ENCODE measurements around the gene TCERG1. TPM values are rescaled to one million over a fixed set of nuclear protein-coding genes. Genes with fewer than 3 reads are reported as not detected.

The TCERG1 gene
- total RNA-seq, 1 experiment from 2014 or later = 75.9 TPM

DNA sequence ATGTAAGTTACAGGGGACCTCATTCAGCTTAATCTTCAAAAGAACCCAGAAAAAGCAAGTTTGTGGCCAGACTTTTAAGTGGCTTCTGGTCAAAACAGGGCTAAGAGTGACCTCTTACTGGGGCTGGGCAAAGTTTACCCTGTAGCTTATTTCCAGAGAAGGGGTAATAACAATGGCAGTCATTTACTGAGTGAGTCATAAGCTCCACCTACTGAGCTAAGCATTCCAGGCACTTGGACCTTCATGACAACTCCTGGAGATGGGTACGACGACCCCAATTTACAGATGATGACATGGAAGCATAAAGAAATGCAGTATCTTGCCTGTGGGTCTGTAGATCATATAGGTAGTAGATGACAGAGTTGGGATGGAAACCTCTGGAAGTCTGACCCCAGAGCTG, 73.6 kb downstream of the TCERG1 start:
- DNase-seq = no peak
- intact Hi-C loops (cut with micrococcal nuclease; ENCODE audit: unreplicated experiment) = no loop called here
- POLR2A ChIA-PET (ENCODE audit: unreplicated experiment) = no interaction called here

DNA sequence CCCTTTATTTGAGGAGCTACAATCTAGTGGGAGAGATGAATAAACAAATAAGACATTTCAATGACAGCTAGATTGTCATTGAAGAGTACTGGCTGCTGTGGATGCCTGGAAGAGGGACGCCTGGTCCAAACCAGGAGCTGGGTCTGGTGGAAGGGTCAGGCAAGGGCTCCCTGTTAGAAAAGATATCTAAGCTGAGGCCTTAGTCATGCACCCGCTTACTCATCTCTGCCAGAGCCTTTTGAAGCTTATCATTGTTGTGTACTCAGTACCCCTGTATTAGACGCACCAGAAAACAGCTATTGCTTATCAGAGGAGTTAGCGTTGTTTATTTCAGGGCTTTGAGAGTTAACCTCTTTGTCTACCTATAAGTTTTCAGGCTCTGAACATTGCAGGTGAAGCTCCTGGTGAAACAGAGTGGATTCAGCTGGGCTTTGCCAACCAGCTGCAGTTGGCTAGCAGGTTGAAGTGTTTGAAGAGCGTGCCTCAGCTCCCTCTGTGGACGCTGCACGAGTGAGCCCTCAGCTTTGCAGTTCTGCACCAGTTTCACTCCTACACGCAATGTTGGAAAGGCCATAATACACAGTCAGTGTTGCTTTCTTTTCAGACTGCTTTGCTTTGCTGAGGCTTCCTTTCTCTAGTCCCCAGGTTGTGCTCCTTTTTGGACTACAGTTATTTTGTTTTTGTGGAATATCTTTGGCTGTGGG, 74.4 kb downstream of the TCERG1 start:
- no peaks in the 10 kb centered on the region for H3K9me2 ChIP-seq (ENCODE audit: insufficient read depth)
- intact Hi-C loops (cut with micrococcal nuclease; ENCODE audit: unreplicated experiment) = no loop called here
- H3K27ac ChIP-seq = no peak overlapping the region
- no peaks in the 10 kb centered on the region for H3F3A ChIP-seq (ENCODE audit: insufficient read depth, low read depth)
- H4K20me1 ChIP-seq (ENCODE audit: insufficient read depth) = peaks cover 3% of the 10 kb centered on the region; the same call in 1 of the 2 replicates
- no TSS peak for BruUV-seq (replicated peaks)
- no peak for TF ChIP-seq EZH2 (IDR thresholded peaks at IDR 0.05; ENCODE audit: low read depth)
- TF ChIP-seq, protein P1, sequence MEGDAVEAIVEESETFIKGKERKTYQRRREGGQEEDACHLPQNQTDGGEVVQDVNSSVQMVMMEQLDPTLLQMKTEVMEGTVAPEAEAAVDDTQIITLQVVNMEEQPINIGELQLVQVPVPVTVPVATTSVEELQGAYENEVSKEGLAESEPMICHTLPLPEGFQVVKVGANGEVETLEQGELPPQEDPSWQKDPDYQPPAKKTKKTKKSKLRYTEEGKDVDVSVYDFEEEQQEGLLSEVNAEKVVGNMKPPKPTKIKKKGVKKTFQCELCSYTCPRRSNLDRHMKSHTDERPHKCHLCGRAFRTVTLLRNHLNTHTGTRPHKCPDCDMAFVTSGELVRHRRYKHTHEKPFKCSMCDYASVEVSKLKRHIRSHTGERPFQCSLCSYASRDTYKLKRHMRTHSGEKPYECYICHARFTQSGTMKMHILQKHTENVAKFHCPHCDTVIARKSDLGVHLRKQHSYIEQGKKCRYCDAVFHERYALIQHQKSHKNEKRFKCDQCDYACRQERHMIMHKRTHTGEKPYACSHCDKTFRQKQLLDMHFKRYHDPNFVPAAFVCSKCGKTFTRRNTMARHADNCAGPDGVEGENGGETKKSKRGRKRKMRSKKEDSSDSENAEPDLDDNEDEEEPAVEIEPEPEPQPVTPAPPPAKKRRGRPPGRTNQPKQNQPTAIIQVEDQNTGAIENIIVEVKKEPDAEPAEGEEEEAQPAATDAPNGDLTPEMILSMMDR (conservative IDR thresholded peaks at IDR 0.05) = no peak
- no peak for DNase-seq
- H3K9me3 ChIP-seq (ENCODE audit: insufficient read depth, low read depth) = no peaks in the 10 kb centered on the region
- H3K79me2 ChIP-seq (ENCODE audit: low read depth) = no peaks in the 10 kb centered on the region
- H3K27me3 ChIP-seq (ENCODE audit: insufficient read depth, low read depth) = peaks cover 31% of the 10 kb centered on the region
- H3K4me1 ChIP-seq (replicated peaks; ENCODE audit: insufficient read depth) = no peaks in the 10 kb centered on the region
- ChIA-PET POLR2A (ENCODE audit: unreplicated experiment) (no interaction called here), CTCF (no interaction called here)
- H3K36me3 ChIP-seq (ENCODE audit: low read depth) = no peaks in the 10 kb centered on the region
- H3K4me3 ChIP-seq = no peak overlapping the region
- no peak overlapping the region for H3K4me2 ChIP-seq
- no peak overlapping the region for H2AFZ ChIP-seq

More for the DNA sequence above, 73.6 kb downstream of the TCERG1 start:
- Histone ChIP-seq H3K4me1 (replicated peaks; ENCODE audit: insufficient read depth) (no peaks in the 10 kb centered on the region), H3K4me2 (no peak overlapping the region), H3K9me3 (ENCODE audit: insufficient read depth, low read depth) (no peaks in the 10 kb centered on the region), H3K27ac (no peak overlapping the region), H2AFZ (no peak overlapping the region), H4K20me1 (ENCODE audit: insufficient read depth) (peaks cover 3% of the 10 kb centered on the region; the same call in 1 of the 2 replicates), H3K4me3 (no peak overlapping the region), H3K36me3 (ENCODE audit: low read depth) (no peaks in the 10 kb centered on the region), H3K27me3 (ENCODE audit: insufficient read depth, low read depth) (peaks cover 31% of the 10 kb centered on the region), H3K9me2 (ENCODE audit: insufficient read depth) (no peaks in the 10 kb centered on the region), H3F3A (ENCODE audit: insufficient read depth, low read depth) (no peaks in the 10 kb centered on the region), H3K79me2 (ENCODE audit: low read depth) (no peaks in the 10 kb centered on the region)
- no TSS peak for BruUV-seq (replicated peaks)
- no peak for TF ChIP-seq EZH2 (IDR thresholded peaks at IDR 0.05; ENCODE audit: low read depth)
- TF ChIP-seq, protein P1 (conservative IDR thresholded peaks at IDR 0.05) = no peak
- CTCF ChIA-PET = interaction anchor here (0.9 kb wide), 1 partner anchor 13 kb away, joined by 3 read pairs; no protein-coding TSS in a partner anchor

DNA sequence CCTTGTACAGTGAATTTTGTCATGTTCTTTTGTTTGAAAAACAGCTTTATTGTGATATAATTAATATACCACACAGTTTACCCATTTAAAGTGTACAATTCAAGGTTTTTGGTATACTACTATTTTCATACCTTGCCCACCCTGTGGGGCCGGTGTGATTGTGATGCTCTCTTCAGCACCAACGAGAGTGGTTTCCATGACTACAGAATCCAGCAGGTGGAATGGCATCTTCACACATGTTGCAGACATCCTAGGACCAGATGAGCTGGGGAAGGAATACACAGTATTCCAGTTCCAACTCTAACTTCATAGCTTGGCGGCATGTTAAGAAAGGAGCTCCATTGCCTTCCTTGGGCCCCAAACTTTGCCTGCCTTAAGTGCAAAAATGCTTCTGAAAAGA, 76.6 kb downstream of the TCERG1 start:
- Histone ChIP-seq H3K4me2 (no peak overlapping the region), H3K27me3 (ENCODE audit: insufficient read depth, low read depth) (peaks cover 42% of the 10 kb centered on the region), H2AFZ (no peak overlapping the region), H3K36me3 (ENCODE audit: low read depth) (no peaks in the 10 kb centered on the region), H3K4me1 (replicated peaks; ENCODE audit: insufficient read depth) (no peaks in the 10 kb centered on the region), H4K20me1 (ENCODE audit: insufficient read depth) (peaks cover 3% of the 10 kb centered on the region; the same call in 1 of the 2 replicates), H3K9me3 (ENCODE audit: insufficient read depth, low read depth) (no peaks in the 10 kb centered on the region), H3F3A (ENCODE audit: insufficient read depth, low read depth) (no peaks in the 10 kb centered on the region), H3K27ac (no peak overlapping the region), H3K4me3 (no peak overlapping the region), H3K79me2 (ENCODE audit: low read depth) (no peaks in the 10 kb centered on the region), H3K9me2 (ENCODE audit: insufficient read depth) (no peaks in the 10 kb centered on the region)
- no peak for TF ChIP-seq EZH2 (IDR thresholded peaks at IDR 0.05; ENCODE audit: low read depth)
- TF ChIP-seq, protein P1 (conservative IDR thresholded peaks at IDR 0.05) = no peak
- CTCF ChIA-PET = no interaction called here
- intact Hi-C loops (cut with micrococcal nuclease; ENCODE audit: unreplicated experiment) = no loop called here
- BruUV-seq (replicated peaks) = no TSS peak
- POLR2A ChIA-PET (ENCODE audit: unreplicated experiment) = no interaction called here
- no peak for DNase-seq
